Measurements from ENCODE around the gene COMMD2. TPM values are rescaled to one million over a fixed set of nuclear protein-coding genes. Genes with fewer than 3 reads are reported as not detected.

Gene COMMD2
- polyA plus RNA-seq, 3 donors: 48.7 to 58.7 (median 58.4) TPM

DNA sequence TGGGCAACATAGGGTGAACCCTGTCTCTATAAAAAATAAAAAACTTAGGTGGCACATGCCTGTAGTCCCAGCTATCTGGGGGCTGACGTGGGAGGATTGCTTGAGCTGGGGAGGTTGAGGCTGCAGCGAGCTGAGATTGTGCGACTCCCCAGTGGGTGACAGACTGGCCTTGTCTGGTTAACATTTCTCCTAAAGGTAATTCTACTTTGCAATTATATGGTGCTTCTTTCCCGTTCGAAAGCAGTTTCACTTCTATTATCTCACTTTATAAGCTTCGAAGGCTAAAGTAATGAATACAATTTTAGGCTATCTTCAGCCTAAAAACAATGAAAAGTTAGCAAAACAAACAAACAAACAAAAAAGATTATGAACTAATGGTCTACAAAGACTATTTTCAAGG lies 35.3 kb downstream of the COMMD2 start:
- DNase-seq: no peak

GRCh38 chr3:149715247-149715646 lies 37.0 kb downstream of the COMMD2 start:
- DNase-seq: no peak

DNA sequence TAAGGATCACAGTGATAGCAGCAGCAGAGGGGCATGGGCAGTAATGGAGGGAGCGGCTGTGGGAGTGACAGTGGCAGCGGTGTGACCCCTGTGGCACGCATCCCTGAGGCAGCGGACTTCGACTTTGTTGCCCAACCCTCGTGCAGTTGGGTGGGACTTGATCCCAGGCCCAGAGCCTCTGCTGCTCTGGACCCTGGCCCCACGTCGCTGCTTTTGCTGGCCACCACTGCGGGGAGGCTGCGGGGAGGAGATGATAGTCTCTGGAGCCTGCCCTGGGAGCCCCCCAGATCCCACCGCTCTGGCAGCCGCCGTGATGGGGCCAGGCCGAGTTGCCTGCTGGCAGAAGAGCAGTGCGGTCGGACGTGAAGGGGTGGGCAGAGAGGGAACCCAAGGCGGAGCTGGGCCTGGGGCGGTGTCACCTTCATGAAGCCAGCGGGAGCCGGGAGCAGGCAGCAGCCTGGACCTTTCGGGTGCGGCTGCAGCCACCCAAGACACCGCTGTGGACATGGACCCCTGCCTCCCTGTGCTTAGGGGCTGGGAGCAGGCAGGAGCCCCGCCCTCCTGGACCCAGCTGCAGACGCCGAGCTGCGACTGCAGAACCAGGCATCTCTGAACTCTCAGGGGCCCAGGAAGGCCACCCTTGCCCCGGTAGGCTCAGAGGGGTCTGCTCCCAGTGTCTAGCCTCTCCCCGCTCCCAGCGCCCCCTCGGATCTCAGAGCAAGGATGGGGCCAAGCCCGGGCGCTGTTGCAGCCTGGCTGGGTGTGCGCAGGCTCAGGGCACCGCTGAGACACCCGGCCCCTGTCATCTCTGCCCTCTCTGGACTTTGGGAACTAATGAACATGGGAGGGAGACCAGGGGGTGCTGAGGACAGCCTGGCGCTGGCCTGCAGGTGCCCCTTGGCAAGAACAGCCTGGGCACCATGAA lies 38.3 kb downstream of the COMMD2 start:
- no peak for DNase-seq

GRCh38 chr3:149706905-149707304 lies 45.4 kb downstream of the COMMD2 start:
- DNase-seq: peak; percentile 42

GRCh38 chr3:149705416-149705815 lies 46.9 kb downstream of the COMMD2 start:
- DNase-seq: no peak

DNA sequence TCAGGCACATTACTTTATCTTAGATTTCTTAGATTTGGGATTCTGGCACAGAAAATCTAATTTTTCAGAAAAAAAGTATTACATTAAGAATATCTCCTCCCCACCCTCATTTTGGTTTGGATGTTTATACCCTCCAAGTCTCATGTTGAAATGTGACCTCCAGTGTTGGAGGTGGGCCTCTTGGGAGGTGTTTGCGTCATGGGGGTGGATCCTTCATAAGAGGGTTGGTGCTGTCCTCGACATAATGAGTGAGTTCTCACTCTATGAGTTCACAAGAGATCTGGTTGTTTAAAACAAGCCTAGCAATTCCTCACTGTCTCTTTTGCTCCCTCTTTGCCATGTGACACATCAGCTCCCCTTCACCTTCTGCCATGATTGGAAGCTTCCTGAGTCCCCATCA lies 48.8 kb downstream of the COMMD2 start:
- no peak for DNase-seq

DNA sequence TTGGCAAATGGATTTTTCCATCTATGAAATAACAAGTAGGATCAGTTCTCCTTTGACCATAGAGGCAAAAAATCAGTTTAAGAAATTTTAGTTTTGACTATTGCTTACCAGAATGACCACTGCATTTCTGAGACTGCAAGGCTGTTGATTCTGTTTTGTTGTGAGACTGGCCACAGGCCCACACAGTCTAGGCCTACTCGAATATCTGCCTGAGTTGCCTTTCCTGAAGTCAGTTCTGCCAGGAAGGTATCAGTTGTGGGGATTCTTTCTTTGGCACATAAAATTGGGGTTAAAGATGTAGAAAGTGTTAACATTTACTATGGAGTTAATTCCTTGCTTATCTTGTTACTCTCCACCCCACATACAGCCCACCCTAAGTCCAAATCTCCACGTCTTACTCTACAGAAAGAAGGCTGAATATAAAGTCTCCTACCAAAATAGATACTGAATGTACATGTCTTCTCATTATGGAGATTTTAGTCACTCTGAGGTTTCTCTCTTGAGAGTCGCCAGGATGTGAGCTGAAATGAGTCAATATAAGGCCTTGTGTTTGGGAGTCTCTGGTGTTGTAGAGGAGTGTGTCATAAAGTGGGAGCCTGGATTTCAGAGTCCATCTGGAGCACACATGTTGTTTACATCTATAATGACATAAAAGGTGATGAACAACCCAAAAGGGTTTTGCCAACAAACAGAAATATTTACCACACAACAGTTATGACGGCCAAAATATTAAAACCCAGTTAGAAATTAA lies 49.4 kb downstream of the COMMD2 start:
- DNase-seq: no peak

DNA sequence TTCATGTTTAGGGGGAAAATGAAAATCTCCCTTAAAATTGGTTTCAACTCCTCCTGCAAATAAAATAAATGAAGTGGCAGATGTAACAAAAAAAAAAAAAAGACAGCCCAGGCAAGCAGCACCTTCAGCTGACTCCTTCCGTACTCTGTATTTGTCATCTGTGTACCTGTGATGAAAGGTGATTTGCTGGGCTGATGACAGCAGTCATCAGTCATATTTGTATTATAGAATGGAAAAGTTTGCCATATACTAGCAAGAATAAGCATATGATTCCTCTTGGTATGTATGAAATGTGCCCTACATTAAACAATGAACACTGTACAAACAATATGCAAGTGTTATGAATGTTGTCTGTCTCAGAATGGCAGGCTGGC lies 50.3 kb downstream of the COMMD2 start:
- no peak for DNase-seq

DNA sequence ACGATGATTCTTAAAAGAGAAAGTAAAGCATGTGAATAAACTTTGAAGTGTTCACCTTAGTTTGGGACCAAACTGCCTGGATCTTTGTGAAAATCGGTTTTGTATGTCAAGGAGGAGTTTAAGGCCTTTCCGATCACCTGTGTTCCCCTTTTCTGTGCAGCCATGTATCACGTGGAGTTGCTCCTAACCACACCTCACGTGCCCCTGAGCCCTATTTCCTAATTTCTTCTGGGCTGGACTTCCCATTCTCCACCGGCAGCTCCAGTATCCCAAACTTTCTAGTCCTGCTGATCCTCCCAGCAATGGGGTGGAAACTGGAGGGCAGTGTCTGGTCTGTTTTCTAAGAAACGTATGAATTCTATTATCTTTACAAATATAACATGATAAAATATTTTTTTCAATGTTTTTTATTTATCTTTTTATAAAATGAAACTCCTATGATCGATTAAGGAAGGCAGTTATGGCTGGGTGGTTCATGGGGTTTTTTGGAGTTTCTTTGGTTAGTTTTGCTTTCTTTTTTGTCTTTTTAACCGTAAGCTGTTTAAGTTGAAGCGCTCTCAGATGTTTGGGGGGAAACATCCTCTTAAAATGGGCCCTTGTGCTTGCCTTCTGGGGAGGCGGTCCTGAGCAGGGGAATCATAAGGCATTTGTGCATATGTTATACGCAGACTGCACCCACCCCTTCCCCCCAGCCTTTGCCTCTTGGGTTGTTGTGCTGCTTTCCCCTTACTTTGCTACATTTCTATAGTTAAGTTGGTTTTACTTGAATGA lies 50.9 kb downstream of the COMMD2 start:
- DNase-seq: no peak

Other genes starting within 250 kb of the COMMD2 start
- 100 to 1,000 TPM in 2 of 3 donors, 10 to 100 TPM in 1; 88.7 to 119 (median 100) TPM for gene WWTR1, start 94.5 kb downstream of the COMMD2 start, polyA plus RNA-seq (ENCODE audit: insufficient read length in 3 of 3)
- gene ANKUB1, start 40.1 kb upstream of the COMMD2 start, polyA plus RNA-seq (ENCODE audit: insufficient read length in 3 of 3): under 1 TPM in 1 of 3 donors, not detected in 2; 0.33 TPM
- gene RNF13, start 60.7 kb upstream of the COMMD2 start, polyA plus RNA-seq (ENCODE audit: insufficient read length in 3 of 3): 10 to 100 TPM; 79.1 to 91.5 (median 80.4) TPM
- 100 to 1,000 TPM; 388 to 435 (median 423) TPM for gene PFN2, start 218.4 kb upstream of the COMMD2 start, polyA plus RNA-seq (ENCODE audit: insufficient read length in 3 of 3)

Measured in renal pelvis (tissue), 4 donors.